ENCODE data around the gene SDCBP2.

The SDCBP2 gene

DNA sequence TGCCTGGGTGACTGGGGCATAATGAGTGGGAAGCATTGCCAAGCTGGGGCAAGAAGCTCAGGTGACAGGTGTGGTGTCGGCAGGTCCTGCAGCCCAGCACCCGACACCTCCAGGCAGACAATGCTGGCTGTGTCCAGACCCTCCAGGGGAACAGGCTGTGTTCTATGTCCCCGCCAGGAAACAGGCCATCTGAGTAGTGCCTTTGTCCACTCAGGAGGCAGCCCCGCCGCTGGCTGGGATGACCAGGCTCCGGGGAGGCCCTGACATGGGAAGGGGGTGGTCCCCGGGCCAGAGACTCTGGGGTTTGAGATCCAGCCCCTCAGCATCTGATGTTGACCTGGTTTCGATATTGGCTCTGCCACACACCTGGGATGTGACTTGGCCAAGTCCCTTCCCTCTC lies 34.4 kb downstream of the SDCBP2 start:
- no peak for DNase-seq

DNA sequence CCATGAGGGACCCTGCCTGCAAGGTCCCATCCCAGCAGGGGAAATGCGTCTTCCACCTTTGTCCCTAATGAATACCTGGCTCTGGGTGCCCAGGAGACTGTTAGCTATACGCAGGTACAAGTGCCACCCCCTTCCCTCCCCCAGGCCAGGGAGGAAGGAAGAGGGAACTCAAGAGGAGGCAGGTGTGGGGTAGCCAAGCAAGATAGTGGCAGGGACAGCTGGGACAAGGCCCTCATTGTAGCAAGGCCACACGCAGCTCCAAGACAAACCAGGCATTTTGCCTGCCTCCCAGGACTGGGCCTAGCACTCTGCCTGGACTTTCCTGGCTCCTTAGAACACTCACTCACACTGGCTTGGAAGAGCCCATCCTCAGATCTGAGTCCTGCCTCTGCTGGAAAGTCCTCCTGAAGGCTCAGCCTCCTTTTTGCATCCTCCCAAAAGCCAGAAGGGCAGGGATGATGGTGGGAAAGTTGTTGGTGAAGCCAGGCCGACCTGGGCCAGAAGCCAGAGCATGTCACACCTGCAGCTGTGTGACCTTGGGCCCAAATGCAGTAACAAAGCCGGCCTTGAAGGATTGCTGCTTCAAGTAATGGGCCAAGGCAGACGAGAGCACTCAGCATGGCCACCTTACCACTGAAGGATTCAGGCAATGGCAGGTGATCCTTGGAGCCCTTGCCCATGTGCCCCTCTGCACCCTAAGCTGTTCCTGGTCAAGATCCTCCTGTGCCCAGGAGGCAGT lies 35.1 kb downstream of the SDCBP2 start:
- DNase-seq = no peak

DNA sequence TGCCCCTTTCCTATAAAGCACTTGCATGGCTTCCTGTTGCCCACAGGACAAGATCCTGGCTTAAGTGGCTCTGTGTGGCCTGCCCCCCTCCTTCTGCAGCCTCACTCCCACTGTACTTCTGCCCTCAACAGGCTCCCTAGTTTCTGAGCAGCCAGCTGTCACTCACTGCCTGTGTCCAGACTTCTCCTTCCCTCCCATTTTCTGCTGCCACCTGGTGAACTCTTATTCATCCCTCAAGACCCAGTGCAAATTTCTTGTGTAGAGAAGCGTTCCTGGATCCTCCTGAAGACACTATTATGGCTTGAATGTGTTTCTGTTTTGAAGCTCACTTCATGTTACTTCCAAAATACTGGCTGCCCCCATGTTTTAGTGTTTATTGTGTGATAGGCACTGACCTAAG lies 36.3 kb downstream of the SDCBP2 start:
- DNase-seq = no peak

DNA sequence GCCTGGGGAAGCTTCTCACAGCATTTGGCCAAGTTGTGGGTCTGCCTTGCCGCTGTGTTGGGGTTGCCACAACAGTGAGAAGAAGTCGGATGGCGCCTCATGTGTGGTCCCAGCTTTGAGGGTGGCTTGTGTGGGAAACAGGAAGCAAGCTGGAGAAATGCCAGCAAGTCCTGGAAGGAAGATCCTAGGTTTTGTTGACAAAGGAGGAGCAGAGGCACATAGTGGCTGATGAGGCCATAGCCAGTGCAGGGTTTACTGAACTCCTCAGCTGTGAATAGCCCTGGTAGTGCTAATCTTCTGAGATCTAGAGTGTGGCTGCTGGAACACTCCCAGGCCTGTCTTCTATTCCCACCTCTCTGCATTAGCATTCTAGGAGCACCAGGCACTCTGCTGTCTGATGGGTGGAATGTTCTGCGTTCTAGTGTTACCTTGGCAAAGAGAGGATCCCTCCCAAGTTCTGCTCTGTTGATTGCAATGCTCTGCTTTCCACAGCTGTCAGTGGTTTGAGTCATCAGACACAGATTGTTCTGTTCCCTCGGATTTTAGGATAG lies 37.7 kb downstream of the SDCBP2 start:
- DNase-seq = no peak

DNA sequence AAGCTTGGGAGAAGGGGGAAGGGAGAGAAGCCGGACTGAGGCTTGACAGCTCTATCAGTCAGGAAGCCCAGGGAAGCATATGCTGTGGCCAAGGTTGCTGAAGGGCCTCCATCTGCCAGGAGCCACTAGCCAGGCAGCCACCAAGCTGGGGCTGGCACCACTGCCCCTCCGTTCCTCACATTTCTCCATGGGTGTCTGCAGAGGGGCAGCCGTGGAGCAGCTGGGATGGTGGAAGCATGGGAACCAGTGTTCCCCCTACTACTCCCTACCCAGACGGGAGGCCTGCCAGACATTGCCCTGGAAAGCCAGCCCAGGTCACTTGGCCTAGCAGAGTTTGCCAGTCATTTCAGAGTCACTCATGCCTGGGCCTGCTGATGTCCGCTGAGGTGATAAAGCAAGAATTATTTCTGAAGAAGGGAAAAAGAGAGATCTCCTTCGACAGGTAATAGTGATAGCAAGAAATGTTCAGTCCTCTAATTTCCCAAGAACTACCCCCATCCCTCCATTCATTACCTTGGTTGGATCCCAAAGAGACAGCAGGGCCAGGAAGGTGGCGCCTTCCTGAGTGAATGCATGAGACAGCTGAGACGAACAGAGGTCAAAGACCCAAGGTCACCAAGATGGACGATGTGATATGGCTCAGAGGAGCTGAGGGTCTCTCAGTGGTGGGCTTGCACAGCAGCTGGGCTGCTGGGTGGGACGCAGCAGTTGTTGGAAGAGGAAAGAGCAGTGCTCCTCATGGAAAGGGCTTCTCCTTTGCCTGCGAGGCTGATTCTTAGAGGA lies 41.0 kb downstream of the SDCBP2 start:
- DNase-seq = no peak

DNA sequence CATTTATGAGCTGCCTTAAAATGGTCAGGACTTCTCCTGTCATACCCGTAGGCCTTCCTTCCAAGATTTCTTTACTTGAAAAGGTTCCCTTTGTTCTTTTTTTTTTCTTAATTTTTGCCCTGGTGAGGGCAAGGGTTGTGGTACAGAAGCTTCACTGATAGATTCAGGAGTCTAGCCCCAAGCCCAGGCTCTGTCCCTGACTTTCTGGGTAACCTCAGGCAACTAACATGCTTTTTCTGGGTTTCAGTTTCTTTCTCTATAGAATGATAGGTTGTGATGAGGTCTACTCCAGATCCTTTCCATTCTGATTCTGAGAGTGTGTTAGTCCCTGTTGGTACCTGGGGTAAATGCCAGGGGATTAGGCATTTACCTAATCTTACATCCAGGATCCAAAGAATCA lies 41.6 kb downstream of the SDCBP2 start:
- no peak for DNase-seq

DNA sequence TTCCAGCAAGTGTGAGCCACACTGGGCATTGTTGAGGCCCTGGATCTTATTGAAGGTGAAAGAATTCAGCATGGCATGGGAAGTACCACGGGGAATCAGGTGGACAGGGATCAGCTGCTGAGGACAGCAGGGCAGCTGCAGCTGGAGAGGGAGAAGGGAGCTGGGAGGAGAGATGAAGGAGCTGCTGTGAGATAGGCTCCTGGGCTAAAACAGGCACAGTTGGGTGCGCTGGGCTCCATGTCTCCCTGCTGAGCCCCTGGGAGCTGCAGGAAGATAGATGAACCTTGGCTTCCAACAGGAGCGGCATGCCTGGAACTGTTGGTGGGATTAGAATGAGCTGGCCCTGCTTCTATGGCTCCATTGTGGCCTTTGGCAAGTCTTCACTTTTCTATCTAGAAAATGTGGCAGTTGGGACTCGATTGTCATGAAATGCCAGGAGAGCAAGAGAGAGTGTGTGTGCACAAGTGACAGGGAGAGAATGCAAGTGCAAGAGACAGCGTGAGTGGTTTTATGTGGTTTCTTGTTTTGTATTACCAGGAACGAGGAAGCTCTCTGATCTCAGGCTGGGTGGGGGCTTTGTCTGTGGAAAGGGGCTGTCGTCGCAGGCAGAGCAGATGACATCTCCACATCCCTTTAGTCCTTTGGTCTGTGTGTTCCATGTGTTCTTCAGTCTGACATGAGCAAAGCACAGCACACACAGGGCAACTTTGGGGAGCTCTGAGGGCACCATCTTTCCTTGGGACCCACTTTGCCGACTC lies 42.5 kb downstream of the SDCBP2 start:
- no peak for DNase-seq

DNA sequence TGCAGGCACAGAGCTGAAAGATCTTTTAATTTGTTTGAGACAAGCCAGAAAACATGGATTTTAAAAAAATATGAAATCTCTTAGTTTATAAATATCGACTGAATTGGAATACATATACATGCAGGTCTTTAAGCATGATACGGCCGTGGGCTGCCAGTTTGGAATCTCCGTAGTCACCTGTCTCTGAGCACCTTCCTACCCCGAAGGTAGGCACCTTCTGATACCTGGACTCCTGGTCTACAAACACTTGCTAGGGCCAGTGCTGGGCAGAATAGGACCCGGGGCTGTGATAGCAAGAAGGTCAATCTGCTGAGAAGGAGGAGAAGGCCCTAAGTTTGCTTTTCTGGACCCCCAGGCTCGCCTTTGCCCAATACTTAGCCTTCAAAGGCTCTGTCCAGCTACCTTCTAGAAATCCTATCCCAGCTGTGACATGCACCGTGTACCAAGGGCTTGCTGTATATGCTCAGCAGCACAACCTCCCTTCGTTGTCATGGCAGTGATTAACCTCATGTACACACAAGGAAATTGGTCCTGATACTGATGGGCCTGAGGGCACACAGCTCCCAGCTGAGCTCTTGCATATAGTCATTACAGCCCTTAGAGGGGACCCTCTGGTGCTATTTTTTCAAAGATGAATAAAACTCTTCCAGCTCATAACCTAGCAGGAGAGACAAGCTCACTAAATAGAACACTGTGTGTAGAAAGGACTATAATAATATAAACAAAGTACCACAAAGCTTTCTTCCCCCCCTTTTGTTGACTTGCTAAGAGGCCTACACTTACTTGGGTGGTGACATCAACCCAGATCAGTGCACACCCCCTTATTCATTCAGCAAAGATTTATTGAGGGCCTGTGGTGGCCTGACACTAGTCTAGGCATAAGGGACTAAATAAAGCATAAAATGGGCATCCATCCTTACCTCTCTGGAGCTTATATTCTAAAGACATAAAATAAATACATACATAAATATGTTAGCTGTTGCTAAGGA lies 45.1 kb downstream of the SDCBP2 start:
- DNase-seq = peak; percentile 70

DNA sequence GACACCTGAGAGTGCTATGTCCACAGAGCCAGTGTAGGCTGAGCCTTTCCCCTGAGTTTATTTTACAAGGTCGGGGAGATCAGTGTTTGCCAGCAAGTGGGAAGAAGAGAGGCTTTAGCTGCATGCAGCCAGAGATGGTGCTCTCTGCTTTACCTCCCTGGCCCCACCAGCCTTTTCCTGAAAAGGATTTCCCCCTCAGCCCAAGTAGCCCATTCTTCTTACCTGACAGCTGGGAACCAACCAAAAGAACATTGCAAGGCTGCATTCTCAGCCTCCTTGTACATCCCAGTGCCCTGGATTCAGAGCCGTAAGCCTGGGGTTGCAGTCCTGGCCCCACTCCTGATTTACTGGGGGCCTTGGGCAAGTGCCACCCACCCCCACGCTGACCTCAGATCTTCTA lies 46.0 kb downstream of the SDCBP2 start:
- DNase-seq = no peak

DNA sequence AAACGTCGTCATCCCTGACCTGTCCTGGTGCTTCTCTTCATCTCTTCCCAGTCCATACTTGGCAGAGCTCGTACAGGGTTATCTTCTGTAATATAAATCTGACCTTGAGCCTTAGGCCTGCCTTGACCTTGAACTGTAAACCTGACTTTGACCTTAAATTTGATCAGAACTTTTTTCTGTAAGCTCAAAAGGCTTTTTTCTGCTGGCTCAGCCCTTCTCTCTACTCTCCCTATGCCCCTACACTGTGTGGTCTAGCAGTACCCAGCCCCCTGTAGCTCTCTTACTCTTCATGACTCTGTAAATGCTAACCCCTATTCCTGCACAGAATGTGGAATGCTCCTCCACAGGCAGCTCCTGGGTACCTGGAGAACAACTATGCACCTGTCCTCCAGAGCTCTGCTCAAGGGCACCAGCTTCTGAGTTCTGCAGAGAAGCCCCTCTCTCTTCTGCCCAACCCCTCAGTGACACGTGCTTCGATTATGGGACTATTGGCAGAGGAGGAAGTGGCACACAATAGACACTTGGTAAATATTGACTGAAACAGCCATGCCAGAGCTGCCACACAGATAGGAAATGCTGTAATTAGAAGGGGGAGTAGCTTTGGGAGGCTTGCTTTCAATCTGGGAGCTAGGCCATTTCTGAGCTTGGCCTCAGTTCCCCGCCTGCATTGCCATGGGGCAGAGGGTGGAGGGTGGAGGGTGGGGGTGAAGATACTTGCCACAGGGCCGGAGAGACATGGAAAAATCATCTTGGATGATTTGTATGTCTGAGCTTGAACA lies 47.5 kb downstream of the SDCBP2 start:
- DNase-seq = no peak

DNA sequence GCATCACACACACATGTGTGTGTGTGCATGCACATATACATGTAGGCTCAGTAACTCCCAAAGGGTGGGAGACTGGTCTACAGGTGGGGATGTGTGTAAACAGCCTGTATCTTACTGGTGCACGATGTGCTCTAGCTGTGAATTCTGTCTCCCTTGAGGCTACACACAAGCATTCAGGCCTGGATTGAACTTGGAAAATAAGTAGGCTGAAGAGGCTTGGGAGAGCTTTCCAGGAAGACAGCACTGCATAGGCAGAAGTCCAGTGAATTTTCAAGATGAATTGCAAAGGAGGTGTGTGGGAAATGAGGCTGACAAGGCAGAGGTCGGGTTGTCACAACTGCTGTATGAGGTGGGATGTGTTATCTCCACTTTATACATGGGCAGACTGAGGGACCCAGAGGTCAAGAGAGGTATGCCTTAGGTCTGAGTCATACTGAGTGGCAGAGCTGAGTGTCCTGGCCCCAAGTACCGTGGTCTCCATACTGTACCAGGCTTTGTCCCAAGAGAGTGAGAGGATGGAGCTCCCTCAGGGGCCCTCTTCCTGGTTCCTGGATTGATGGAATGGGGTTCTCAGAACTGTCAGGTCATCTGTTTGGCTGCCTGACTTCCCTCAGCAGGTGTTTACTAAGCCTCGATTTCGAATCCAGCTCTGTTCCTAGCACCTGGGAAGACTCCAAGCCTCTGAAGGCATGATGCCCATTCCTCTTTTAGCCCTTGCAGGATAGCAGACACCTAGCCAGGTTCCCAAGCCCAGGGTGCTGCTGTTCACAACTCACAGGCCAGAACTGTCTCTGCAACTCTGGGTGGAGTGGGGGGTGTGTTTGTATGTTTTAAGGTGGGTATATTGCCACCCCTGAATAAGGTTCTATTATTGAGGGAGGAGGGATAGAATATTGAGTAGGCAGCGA lies 48.5 kb downstream of the SDCBP2 start:
- DNase-seq = no peak

DNA sequence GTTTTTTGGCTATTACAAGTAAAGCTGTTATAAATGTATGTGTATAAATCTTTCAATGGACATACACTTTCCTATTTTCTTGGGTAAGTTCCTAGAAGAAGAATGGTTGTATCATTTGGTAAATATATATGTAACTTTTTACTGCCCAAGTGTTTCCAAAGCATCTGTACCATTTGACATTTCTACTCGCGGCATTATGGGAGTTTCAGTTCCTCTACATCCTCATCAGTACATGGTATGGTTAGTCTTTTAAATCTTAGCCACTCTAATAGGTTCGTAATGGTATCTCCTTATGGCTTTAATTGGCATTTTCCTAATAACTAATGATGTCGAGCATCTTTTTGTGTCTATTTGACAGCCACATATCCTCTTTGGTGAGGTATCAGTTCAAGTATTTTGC lies 49.9 kb downstream of the SDCBP2 start:
- no peak for DNase-seq

DNA sequence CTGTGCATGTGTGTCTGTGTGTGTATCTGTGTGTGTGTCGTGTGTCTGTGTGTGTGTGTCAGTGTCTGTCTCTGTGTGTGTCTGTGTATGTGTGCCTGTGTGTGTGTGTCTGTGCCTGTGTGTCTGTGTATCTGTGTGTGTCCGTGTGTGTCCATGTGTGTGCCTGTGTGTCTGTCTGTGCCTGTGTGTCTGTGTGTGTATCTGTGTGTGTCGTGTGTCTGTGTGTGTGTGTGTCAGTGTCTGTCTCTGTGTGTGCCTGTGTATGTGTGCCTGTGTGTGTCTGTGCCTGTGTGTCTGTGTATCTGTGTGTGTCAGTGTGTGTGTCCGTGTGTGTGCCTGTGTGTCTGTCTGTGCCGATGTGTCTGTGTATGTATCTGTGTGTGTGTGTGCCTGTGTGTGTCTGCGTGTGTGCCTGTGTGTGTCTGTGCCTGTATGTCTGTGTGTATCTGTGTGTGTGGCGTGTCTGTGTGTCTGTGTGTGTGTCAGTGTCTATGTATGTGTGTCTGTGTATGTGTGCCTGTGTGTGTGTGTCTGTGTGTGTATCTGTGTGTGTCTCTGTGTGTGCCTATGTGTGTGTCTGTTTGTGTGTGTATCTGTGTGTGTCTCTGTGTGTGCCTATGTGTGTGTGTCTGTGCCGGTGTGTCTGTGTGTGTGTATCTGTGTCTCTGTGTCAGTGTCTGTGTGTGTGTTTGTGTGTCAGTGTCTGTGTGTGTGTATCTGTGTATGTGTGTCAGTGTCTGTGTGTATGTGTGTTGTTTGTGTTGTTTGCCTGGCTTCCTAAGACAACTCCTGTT lies 51.2 kb downstream of the SDCBP2 start:
- no peak for DNase-seq

DNA sequence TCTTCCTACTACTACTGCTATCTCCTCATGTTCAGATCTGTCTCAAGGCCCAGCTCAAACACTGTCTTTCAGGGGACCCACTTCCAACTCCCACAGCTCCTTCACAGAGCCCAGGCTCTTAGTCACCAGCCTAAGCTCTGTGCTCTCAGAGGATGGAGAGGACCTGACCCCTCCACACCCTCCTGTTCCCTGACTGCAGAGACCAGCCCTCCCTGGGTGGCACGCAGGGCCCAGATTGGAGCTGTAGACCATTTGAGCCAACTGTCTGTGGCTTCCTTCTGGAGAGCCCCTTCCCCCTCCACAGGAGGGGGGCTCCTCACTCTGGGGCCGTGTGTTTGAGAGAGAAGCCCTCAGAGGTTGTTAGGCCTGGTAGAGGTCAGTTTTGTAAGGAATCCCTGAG lies 53.0 kb downstream of the SDCBP2 start:
- no peak for DNase-seq

DNA sequence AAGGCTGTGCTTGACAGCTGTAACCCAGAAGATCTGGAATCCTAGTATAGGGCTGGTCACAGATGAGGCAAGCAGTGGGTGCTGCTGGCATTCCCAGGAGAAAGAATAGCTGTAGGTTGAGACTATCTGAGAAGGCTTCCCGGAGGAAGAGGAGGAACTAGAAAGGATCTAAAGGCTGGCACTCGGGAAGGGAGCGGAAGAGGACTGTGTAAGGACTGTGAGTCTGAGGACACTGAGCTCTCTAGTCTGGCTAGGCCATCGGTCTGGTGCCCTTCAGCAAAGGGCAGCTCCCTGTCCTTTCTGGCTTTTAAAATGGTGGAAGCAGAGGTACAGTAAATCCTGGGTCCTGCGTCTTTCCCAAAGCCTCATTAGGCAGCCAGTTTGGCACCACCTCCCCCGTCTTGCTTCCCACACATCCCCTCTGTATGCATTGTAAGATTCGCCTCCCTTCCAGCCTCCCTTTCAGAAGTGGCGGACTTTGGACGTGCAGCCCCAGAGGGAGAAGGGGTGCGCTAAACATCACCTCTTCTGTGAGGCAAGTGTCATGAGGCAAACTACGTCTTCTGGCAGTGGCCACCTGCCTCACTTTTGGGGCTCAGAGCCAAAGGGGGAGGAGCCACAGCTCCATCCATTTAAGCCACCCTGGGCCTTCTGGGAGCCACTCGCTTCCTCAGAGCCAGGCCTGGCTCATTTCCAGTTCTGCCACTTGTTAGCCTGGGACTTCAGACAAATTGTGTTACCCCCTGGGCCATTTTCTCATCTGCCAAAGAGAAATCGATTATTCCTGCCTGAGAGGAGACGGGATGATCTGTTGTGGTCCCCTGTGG lies 54.2 kb downstream of the SDCBP2 start:
- DNase-seq = peak; percentile 73

DNA sequence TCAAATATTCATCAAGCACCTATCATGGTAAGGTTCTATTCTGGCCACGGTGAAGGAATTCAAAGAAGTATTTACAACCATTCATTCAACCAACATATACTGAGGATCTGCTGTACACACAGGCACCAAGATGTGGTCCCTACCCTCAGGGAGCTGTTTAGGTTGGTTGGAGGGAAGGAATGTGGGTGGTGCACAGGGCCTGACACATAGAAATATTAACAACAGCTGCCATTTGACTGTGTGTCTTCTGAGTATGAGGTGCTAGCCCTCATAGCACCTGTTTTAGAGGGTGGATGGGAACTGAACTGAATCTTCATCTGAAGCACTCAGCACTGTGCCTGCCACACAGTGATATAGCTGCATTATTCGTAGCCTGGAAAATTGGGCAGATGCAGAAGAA lies 55.6 kb downstream of the SDCBP2 start:
- DNase-seq = no peak

DNA sequence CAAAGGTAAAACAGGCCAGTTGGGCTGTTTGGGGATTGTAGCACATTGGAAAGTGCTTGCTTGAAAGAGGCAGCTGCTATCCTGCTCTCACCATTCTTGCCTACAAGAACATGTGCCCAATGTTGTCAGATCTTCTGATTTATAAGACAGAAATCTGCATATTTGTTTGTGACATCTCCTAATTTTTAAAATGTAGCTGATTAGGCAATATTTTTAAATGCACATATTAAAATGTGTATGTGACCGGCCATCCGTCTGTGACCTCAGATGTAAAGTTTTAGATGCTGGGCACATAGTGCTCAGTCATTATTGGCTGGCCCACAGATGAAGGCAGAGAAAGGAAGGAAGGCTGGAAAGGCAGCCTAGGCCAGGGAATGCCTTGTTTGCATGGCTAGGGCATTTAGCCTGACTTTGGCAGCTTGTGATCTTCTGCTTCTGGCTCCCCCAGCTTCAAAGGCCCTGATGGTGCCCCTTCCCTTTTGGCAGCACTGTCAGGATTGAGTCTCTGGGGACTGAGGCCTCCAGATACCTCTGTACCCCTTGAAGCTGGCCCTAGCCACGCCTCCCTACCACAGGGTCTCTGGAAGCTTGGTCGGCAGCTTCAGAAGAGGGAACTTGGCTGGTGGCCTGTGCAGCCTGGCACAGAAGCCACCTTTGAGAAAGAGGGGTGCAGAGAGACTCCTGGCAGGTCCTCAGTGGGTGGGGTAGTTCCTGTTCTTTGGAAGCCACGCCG lies 56.4 kb downstream of the SDCBP2 start:
- DNase-seq = no peak

DNA sequence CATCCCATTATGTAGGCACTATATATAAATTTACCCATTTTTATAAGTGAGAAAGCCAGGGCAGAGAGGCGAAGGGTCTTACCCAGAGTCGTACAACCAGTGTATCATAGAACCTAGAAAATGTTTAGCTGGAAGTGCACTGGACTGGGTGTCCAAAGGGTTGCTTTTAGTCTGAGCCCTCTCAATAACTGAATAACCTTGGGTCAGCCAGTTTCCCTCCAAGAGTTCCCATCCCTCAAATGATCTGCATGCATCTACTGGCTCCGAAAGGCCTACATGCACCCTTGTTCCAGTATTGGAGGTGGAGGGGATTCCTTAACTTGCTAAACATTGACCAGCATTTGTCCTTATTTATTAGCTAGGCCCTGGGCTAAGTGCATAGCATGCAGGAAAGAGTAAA lies 59.1 kb downstream of the SDCBP2 start:
- no peak for DNase-seq
